ENCODE results near the gene PHACTR4. TPM values are rescaled to one million over a fixed set of nuclear protein-coding genes. Genes with fewer than 3 reads are reported as not detected.
"Not testable (repeated sequence)": the region's sequence is repeated elsewhere in the genome, so short reads cannot be mapped to it uniquely, and the experiment has no call there.

The PHACTR4 gene
- total RNA-seq, 1 donor from 2014 or later, result 14.9 TPM

GRCh38 chr1:28365864-28366263 lies 3.7 kb upstream of the PHACTR4 start:
- intact Hi-C loops (cut with DNase I), result no loop called here
- ATAC-seq (ENCODE audit: poor library complexity) (no peak), DNase-seq (no peak)

GRCh38 chr1:28368608-28369007 lies 932 bp upstream of the PHACTR4 start:
- intact Hi-C loops (cut with DNase I); ATAC-seq (ENCODE audit: poor library complexity); DNase-seq: not testable (repeated sequence)

GRCh38 chr1:28370239-28371009 lies 884 bp downstream of the PHACTR4 start:
- peak; percentile 50 for ATAC-seq (ENCODE audit: poor library complexity)
- no peak for DNase-seq
- intact Hi-C loops (cut with DNase I), result no loop called here

GRCh38 chr1:28371010-28371377 lies 1.5 kb downstream of the PHACTR4 start:
- intact Hi-C loops (cut with DNase I), result no loop called here
- DNase-seq, result no peak
- ATAC-seq (ENCODE audit: poor library complexity), result no peak

GRCh38 chr1:28373450-28373849 lies 3.9 kb downstream of the PHACTR4 start:
- DNase-seq; ATAC-seq (ENCODE audit: poor library complexity); intact Hi-C loops (cut with DNase I): not testable (repeated sequence)

GRCh38 chr1:28374297-28374696 lies 4.8 kb downstream of the PHACTR4 start:
- intact Hi-C loops (cut with DNase I), result no loop called here
- no peak for ATAC-seq (ENCODE audit: poor library complexity)
- no peak for DNase-seq

GRCh38 chr1:28375598-28375997 lies 6.1 kb downstream of the PHACTR4 start:
- ATAC-seq (ENCODE audit: poor library complexity); DNase-seq; intact Hi-C loops (cut with DNase I): not testable (repeated sequence)

- DNase-seq; intact Hi-C loops (cut with DNase I); ATAC-seq (ENCODE audit: poor library complexity): not testable (repeated sequence)
Observed at GRCh38 chr1:28376195-28376594, 6.7 kb downstream of the PHACTR4 start.

GRCh38 chr1:28378906-28379305 lies 9.4 kb downstream of the PHACTR4 start:
- ATAC-seq (ENCODE audit: poor library complexity), result no peak
- intact Hi-C loops (cut with DNase I), result no loop called here
- DNase-seq, result no peak

- intact Hi-C loops (cut with DNase I), result no loop called here
- no peak for ATAC-seq (ENCODE audit: poor library complexity)
- no peak for DNase-seq
Observed at GRCh38 chr1:28380394-28380793, 10.9 kb downstream of the PHACTR4 start.

GRCh38 chr1:28383785-28384184 lies 14.2 kb downstream of the PHACTR4 start:
- intact Hi-C loops (cut with DNase I); DNase-seq; ATAC-seq (ENCODE audit: poor library complexity): not testable (repeated sequence)

GRCh38 chr1:28392027-28392652 lies 22.6 kb downstream of the PHACTR4 start:
- DNase-seq (no peak), ATAC-seq (ENCODE audit: poor library complexity) (no peak)

GRCh38 chr1:28394136-28394535 lies 24.6 kb downstream of the PHACTR4 start:
- no peak for ATAC-seq (ENCODE audit: poor library complexity)
- intact Hi-C loops (cut with DNase I), result no loop called here
- no peak for DNase-seq

More at GRCh38 chr1:28392027-28392652, 22.6 kb downstream of the PHACTR4 start:
- intact Hi-C loops (cut with DNase I), result no loop called here

- intact Hi-C loops (cut with DNase I), result no loop called here
- no peak for DNase-seq
- no peak for ATAC-seq (ENCODE audit: poor library complexity)
Observed at GRCh38 chr1:28395181-28395580, 25.6 kb downstream of the PHACTR4 start.

- ATAC-seq (ENCODE audit: poor library complexity) (no peak), DNase-seq (no peak)
- intact Hi-C loops (cut with DNase I), result no loop called here
Observed at GRCh38 chr1:28401760-28402159, 32.2 kb downstream of the PHACTR4 start.

- intact Hi-C loops (cut with DNase I), result no loop called here
- no peak for ATAC-seq (ENCODE audit: poor library complexity)
- DNase-seq, result no peak
Observed at GRCh38 chr1:28409090-28409489, 39.5 kb downstream of the PHACTR4 start.

GRCh38 chr1:28411656-28412055 lies 42.1 kb downstream of the PHACTR4 start:
- ATAC-seq (ENCODE audit: poor library complexity) (no peak), DNase-seq (no peak)
- intact Hi-C loops (cut with DNase I), result loop anchor here (5.0 kb wide), 1 partner anchor 56 kb away; no protein-coding TSS in a partner anchor

- ATAC-seq (ENCODE audit: poor library complexity) (no peak), DNase-seq (no peak)
- intact Hi-C loops (cut with DNase I), result loop anchor here (5.0 kb wide), 1 partner anchor 55 kb away; no protein-coding TSS in a partner anchor
Observed at GRCh38 chr1:28412731-28413130, 43.2 kb downstream of the PHACTR4 start.

- no peak for ATAC-seq (ENCODE audit: poor library complexity)
- intact Hi-C loops (cut with DNase I), result no loop called here
Observed at GRCh38 chr1:28416509-28417194, 47.1 kb downstream of the PHACTR4 start.

More at GRCh38 chr1:28416509-28417194, 47.1 kb downstream of the PHACTR4 start:
- DNase-seq, result no peak

Data from Right ventricle myocardium superior (tissue), 1 donor.